GM10248 (cell line): ENCODE measurements around the gene HSPA14.

Experiments used
- CTCF ChIA-PET: fragments of 300-600 bp; sonication (Branson Sonifier 250); formaldehyde crosslinking; extraction: SDS; loops from one replicate; lab custom pipeline; 2021; ENCODE audit warnings: antibody characterized with exemption; lab: Yijun Ruan, JAX
- POLR2A ChIA-PET: fragments of 350-650 bp; sonication (Branson Sonifier 250); formaldehyde crosslinking; extraction: SDS; loops from one replicate; lab custom pipeline; 2020; ENCODE audit warnings: antibody characterized with exemption; lab: Yijun Ruan, JAX
- DNase-seq: peaks from one replicate; pipeline ENCODE4 v3.0.0; 2012; ENCODE audit errors: extremely low spot score
- CTCF ChIP-seq: IDR thresholded peaks from 2 replicates; pipeline ENCODE4 v1.5.1; 2012; ENCODE audit warnings: mild to moderate bottlenecking, low read depth; ENCODE audit errors: extremely low read depth, missing control alignments, control extremely low read depth

The HSPA14 gene

GRCh38 chr10:14911801-14912200 lies 73.7 kb downstream of the HSPA14 start:
- ChIA-PET POLR2A (no interaction called here), CTCF (interaction anchor here (0.6 to 1.2 kb wide), 2 partner anchors 12 to 14 kb away, joined by 3 to 4 read pairs; no protein-coding TSS in a partner anchor)
- TF ChIP-seq CTCF, result no peak
- DNase-seq, result no peak

GRCh38 chr10:14916600-14916999 lies 78.5 kb downstream of the HSPA14 start:
- TF ChIP-seq CTCF, result no peak
- ChIA-PET POLR2A (no interaction called here), CTCF (no interaction called here)
- no peak for DNase-seq

- POLR2A ChIA-PET, result interaction anchor here (0.6 kb wide), 1 partner anchor 1810 kb away, joined by 3 read pairs; no protein-coding TSS in a partner anchor
- CTCF ChIA-PET, result interaction anchor here (1.0 to 1.5 kb wide), 2 partner anchors 14 to 35 kb away, joined by 3 to 9 read pairs; no protein-coding TSS in a partner anchor
Observed at GRCh38 chr10:14917827-14918226, 79.7 kb downstream of the HSPA14 start.

GRCh38 chr10:14918964-14919363 lies 80.9 kb downstream of the HSPA14 start:
- CTCF ChIA-PET, result interaction anchor here (1.0 to 1.6 kb wide), 2 partner anchors 9 to 13 kb away, joined by 3 to 4 read pairs; no protein-coding TSS in a partner anchor
- POLR2A ChIA-PET, result no interaction called here
- TF ChIP-seq CTCF, result no peak
- no peak for DNase-seq

More at GRCh38 chr10:14917827-14918226, 79.7 kb downstream of the HSPA14 start:
- DNase-seq, result no peak
- no peak for TF ChIP-seq CTCF
